Measurements from ENCODE around the gene UHRF1.
"Not testable (repeated sequence)": the region's sequence is repeated elsewhere in the genome, so short reads cannot be mapped to it uniquely, and the experiment has no call there.

UHRF1 gene

DNA sequence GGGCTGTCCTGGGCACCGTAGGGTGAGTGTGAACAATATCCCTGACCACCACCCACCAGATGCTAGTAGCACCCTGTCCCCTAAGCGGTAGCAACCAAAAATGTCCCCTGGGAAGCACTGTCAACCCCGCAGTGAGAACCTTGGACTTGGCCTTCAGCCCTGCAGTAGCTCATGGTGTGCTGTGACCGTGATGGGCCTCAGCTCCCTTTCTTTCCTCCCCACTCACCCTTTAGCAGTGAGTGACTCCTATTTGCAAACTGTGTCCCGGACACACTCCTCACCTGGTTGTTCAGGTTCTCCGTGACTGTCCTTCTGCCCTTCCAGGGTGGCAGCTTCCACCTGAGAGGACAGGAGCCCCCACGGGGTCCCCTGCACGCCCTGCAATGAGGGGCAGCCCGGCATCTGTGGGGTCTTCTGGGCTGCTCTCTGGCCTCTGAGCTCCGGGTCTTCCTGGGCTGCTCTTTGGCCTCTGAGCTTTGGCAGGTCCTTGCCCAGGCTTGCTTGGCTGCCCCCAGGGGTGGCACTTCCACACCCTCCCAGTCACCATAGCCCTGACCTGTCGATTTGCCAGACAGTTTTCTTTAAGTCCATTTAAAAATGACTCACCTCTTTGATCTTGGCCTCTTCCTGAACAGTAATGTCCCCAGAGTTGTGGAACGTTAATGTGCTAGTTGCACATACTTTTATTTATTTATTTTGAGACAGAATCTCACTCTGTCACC is 63.4 kb downstream of the UHRF1 start:
- no peak for DNase-seq

DNA sequence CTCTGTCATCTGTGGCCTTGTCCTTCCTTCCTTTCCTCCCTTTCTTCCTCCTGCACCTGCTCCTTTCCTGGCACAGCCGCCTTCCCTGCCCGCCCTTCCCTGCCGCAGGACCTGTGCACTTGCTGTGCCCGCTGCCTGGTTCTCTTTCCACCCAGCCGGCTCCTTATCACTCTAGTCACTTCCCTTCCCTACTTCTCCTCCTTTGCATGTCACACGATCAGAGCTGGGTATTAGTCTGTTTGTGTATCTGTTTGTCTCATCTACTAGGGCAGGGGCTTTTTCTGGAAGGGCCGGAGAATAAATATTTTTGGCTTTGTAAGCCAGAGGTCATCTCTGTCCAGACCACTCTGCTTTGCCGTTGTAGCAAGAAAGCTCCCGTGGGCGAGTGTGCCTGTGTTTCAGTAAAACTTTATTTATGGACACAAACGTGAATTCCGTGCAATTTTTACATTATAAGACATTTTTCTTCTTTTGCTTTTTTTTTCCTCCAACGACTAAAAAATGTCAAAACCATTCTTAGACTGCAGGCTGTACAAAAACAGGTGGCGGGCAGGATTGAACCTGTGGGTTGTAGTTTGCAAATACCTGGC is 65.7 kb downstream of the UHRF1 start:
- no peak for DNase-seq

GRCh38 chr19:4975601-4976000 is 66.3 kb downstream of the UHRF1 start:
- DNase-seq = not testable (repeated sequence)

GRCh38 chr19:4976401-4977298 is 67.3 kb downstream of the UHRF1 start:
- no peak for DNase-seq

DNA sequence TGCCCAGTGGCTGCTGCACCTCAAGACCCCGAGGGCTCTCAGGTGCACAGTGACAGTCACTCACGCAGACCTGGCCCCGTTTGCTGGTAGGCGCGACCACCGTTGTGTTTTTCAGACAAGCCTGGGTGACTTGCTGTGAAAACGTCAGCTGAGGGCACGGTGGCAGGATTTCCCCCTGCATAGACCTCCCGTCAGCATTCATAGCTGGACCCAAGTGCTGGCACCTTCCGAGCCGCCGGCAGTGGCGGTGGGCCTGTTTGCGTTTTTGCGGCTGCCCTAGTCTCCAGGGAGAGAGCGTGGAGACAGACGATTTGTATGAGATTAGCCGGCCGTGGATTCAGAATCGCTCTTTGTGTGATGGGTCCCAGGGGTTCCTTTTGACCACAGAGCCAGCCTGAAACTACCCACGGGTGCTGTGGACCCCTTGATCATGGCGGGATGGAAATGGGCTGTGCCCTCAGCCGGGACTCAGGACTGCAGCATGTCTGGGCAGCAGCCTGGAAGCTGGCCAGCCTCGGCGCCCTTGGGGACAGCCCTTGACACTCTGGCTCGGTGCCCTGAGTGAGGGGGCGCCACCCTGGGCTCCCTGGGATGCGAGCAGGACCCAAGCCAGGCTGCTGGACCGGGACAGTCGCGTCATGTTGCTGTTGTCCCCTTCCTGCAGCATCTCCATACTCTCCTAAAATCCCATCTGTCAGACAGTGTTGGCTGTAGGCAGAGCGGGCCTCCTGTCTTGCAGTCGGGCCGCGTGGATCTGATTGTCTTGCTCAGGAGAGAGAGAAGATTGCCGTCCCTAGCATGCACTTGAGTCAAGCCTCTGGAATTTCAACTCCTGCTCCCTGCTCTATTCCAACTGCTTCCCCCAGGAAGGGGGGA is 68.2 kb downstream of the UHRF1 start:
- no peak for DNase-seq

DNA sequence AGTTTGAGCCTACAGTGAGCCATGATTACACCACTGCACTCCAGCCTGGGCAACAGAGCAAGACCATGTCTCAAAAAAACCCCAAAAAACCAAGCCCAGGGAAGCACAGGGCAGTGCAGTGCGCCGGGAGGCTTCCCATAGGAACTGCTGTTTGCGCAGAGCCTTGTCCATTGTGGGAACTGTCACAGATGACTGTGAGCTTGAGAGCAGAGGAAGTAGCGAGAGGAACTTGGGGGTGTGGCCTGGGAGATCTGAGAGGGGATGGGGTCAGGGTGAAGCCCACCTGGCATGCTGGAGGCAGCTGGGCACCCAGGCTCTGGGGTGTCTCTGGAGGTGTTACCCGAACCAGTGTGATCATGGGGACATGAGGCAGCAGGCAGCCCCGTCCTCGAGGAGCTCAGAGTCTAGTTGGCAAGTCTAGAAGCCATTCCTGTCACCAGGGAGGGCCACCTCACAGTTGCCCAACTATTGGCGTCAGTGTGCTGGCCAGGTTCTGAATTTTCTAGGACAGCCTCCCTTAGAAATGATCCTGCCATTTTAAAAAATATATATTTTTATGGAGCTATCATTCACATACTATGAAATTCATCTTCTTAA is 70.0 kb downstream of the UHRF1 start:
- no peak for DNase-seq

- DNase-seq = no peak
These were observed 70.8 kb downstream of the UHRF1 start for GRCh38 chr19:4980067-4980466.

GRCh38 chr19:4980838-4981680 is 71.8 kb downstream of the UHRF1 start:
- DNase-seq = no peak

GRCh38 chr19:4981681-4981958 is 72.3 kb downstream of the UHRF1 start:
- DNase-seq = no peak

GRCh38 chr19:4983346-4984105 is 74.2 kb downstream of the UHRF1 start:
- no peak for DNase-seq

DNA sequence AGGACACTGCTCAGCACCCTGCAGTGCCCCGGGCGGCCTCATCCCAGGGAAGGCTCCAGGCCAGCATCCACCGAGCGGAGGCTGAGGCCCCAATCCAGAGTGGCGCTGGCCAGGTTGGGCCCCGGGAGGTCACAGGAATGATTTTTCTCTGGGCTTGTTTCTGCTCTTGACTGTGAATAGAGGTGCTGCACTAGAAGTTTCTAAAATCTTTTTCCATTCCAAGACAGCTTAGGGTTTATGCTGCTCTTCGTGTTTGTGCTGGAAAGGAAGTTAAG is 74.7 kb downstream of the UHRF1 start:
- no peak for DNase-seq

DNA sequence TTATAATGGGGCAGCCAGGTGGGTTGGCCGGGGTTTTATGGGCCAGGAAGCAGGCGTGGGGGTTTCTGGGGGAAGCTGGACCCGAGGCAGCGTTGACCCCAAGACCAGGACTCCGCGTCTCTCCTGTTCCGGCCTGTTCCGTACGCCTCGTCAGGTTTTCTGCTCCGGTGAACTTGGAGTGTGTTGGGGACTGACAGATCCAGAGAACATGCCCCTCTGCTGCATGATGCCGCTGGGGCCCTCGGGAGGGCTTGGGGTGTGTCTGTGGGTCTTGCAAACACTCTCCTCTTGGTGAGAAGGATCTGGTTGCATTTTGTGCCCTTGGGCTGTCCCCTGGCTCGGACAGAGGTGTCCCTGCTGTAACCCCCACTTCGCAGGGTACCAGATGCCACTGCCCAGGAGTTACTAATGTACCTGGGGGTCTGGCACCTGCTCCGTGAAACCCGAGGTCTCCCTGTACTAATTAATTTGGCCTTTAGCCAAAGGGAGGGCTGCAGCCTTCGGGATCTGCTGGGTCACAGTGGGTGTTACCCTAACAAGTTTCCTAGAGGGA is 75.2 kb downstream of the UHRF1 start:
- no peak for DNase-seq

DNA sequence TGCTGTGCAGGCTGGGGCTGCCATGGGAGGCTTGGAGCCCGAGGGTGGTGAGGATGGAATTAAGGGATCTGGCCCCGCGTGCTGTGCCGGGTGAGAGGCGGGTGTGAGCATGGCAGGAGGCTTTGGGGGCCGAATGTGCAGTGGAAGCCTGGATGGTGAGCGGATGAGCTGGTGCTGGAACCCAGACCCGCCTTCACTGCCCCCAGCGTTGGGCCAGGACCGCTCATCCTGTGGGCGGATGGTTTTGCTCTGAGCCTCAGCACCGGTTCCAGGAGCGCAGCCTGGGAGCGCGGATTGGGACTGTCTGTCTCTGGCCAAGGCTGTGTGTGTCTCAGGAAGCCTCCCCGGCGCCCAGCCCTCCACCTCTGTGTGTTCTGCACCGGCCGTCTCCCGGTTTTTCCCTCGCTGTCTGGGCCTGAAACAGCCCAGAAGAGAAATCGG is 76.3 kb downstream of the UHRF1 start:
- DNase-seq = no peak

GRCh38 chr19:4986056-4986455 is 76.8 kb downstream of the UHRF1 start:
- DNase-seq = no peak

GRCh38 chr19:4986471-4986891 is 77.2 kb downstream of the UHRF1 start:
- DNase-seq = no peak

- DNase-seq = no peak
These were observed 78.0 kb downstream of the UHRF1 start for GRCh38 chr19:4987256-4987655.

- DNase-seq = no peak
These were observed 78.5 kb downstream of the UHRF1 start for GRCh38 chr19:4987692-4988370.

GRCh38 chr19:4988770-4989251 is 79.5 kb downstream of the UHRF1 start:
- DNase-seq = no peak

- no peak for DNase-seq
These were observed 81.0 kb downstream of the UHRF1 start for GRCh38 chr19:4990306-4990705.

DNA sequence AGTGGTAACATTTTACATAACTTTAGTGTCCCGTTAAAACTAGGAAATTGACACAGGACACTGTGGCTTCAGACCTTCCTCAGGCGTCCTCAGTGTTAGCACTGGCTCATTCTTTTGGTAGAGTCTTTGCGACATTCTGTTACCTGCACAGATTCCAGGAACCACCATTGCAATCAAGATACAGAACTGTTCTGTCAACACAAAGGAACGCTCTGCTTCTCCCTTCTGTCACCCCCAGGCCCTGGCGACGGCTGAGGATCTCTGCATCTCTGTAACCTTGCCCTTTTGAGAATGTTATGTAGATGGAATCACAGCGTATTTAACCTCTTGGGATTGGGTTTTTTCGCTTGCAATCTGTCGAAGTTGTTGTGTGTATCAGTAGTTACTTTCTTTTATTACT is 82.2 kb downstream of the UHRF1 start:
- DNase-seq = no peak

Measured in NK-92 treated with Interleukin-12 subunit alpha and Interleukin-12 subunit beta, amount 100 ng/mL, for 24 hours (cell line).